Measurements from ENCODE around the gene MAPK14.
"Not testable (repeated sequence)": the region's sequence is repeated elsewhere in the genome, so short reads cannot be mapped to it uniquely, and the experiment has no call there.

The MAPK14 gene

DNA sequence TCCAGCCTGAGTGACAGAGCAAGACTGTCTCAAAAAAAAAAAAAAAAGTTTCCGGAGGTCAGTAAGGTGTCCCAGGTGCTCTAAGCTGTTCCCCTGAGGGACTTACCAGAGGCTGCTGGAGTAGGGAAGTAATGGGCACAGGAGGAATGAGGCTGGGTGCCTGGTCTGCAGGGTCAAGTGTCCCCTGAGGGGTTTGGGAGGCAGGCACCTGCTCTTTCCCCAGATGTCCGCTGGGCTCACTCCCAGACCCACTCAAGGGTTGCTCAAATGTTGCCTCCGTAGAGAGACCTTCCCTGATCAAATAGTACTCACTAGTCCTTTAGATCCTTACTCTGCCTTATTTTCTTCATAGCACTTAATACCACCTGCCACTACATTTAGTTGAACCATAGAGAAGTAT, 97.3 kb downstream of the MAPK14 start:
- DNase-seq, result no peak

DNA sequence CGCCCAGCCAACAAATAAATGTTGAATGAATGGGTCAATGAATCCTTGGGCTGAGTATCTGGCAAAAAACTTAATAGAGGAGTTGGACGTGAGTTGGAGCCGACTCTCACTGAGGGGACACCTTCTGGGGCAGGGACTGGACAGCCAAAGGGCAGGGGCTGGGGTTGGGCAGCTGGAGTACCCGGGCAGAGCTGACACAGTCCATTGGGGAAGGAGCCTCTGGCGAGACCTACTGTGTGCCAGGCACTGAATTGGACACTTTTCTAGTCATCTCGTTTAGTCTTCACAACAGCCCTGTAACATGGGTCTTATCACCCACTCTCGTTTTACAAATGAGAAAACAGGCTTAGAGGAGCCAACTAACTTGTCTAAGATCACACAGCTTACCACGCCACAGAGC, 98.0 kb downstream of the MAPK14 start:
- no peak for DNase-seq

DNA sequence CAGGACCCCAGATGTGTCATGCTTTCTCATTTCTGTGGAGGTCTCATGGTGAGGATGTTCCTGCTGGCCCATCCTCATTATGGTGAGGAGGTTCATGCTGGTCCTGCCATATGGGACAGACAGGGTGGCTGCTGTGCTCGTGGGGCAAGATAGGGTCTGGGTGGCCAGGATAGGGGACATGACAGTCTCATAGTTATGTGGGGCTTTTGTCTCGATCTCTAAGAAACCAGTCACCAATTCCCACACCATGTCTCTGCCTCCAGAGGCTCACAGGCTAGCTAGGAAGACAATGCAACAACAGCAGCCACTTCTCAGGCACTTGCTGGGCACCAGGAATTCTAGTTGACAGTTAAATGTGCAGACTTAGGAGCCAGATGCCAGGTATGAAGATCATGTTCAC, 98.5 kb downstream of the MAPK14 start:
- DNase-seq, result no peak

DNA sequence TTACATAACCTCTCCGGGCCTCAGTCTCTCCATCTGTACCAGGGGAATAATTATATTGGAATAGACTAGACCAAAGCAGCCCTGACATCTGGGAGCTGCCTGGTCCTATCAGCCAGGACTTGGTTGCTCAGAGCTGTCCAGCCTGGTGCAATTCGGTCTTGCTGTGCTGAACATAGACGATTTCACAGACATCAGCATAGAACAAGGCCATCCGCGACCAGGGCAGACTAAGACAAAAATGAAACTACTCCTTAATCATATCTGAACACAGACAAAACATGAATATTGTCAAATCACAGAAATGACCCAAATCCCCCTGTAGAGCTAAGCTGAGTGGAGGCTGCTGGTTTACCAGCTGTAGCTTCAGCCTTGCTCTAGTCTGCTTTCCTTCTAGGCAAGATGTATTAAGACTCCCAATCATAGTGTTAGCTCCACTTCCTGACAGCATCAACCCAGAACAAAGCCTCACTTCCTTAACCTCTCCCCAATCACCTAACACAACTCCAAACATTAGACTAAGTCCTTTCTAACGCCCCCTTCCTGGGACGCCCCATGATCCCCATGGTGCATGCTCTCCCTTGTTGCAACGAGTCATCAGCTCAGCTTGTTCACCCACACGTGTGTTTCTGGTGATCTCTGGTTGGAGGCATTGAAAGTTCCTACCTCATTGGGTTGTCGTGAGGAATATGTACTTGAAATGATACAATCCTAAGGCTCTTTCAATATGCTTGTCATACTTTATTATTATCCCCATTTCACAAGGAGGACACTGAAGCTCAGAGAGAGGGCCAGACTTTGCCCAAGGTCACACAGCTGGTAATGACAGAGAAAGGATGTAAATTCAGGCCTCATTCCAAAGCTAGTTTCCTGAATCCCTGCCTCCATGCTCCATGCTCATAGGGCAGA, 99.2 kb downstream of the MAPK14 start:
- DNase-seq, result no peak

DNA sequence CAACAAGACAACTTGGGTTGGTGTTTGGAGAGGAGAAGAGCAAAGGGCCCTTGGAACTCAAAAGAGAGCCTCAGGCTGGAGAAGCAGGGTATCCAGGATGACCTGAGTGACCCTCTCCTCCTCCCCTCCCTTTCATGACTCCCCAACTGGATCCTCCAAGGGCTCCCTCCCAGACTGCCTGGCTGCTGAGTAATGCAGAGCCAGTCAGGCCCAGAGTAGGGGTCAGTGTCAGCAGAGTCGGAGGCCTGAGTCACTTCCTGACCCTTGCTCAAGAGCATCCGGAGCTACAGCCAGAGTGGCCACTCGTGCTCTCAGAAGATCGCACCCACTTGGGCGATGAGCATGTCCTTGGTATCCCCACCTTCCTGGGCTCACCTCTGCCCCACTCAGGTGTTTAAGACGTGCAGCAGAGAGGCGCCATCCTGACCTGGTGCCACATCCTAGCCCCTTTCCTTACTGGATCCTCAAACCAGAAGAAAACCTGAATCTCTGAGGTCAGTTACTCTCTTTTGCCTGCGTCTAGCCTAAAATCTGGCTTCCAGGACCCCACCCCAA, 99.9 kb downstream of the MAPK14 start:
- no peak for DNase-seq

DNA sequence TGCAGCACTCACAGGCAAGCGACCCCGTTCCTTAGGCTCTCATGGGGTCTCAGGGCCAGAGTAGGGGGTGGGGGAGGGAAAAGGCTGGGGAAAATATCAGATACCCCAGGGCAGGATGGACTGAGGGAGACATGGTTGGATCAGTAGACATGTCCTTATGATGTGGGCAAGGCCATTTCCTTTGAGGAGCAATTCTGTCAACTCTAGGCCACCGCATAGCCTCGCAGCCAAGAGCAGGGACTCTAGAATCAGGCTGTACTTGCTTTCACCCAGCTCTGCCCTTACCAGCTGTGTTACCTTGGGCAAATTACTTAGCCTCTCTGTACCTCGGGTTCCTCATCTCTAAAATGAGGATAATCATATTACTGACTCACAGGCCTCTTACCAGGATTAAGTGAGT, 100.5 kb downstream of the MAPK14 start:
- DNase-seq, result no peak

DNA sequence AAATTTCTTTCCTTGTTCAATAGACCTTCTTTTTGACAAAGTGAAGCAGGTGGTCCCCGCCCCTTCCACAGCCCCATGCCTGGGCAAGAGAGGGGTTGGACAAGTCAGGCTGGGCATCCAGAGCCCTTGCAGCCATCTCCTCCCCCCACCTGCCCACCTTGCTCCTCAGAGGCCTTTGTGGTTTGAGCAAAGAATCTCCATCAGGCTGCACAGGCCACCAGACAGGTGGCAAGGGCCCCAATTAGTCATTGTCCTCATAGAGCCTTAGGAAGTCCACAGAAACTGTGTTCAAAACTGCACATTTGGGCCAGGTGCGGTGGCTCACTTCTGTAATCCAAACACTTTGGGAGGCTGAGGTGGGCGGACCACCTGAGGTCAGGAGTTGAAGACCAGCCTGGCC, 101.2 kb downstream of the MAPK14 start:
- no peak for DNase-seq

DNA sequence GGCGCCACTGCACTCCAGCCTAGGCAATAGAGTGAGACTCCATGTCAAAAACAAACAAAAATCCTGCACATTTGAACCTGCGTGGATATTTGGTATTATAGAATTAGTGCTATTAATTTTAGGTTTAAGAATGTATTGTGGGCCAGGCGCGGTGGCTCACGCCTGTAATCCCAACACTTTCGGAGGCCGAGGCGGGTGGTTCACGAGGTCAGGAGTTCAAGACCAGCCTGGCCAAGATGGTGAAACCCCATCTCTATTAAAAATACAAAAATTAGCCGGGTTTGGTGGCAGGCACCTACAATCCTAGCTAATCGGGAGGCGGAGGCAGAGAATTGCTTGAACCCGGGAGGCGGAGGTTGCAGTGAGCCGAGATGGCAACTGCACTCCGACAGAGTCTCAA, 101.7 kb downstream of the MAPK14 start:
- not testable (repeated sequence) for DNase-seq

DNA sequence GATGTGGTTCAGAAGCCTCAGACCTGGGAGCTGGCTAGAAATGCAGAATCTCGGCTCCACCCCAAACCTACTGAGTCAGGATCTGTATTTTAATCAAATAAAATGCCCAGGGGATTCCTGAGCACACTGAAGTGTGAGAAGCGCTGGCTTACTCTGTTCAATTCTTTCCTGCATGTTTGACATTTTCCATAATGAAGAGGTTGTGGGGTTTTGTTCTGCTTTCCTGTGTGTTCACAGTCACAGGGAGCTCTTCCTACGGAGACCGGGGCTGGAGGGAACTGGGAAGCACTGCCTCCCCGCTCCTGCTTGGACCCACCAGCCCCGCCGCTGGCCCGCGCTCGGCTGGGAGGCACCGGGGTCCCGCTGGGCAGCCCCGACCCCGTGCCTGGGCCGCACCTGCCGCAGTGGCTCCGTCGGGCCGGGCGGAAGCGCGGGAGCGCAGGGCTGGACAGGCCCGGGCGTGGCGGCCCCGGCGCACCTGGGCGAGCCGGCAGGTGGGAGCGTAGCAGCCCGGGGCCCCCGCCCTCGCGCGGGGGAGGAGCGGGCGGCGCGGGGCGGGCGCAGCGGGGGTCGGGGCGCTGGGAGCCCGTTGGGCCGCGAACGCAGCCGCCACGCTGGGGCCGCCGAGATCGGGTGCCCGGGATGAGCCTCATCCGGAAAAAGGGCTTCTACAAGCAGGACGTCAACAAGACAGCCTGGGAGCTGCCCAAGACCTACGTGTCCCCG, 102.5 kb downstream of the MAPK14 start, which contains the start of gene MAPK13:
Gene MAPK13 (plus strand): TSS at position 573 of the 726 bp plus-strand sequence. CDS start 70 bp downstream, at position 643.
- peak; percentile 80 for DNase-seq

DNA sequence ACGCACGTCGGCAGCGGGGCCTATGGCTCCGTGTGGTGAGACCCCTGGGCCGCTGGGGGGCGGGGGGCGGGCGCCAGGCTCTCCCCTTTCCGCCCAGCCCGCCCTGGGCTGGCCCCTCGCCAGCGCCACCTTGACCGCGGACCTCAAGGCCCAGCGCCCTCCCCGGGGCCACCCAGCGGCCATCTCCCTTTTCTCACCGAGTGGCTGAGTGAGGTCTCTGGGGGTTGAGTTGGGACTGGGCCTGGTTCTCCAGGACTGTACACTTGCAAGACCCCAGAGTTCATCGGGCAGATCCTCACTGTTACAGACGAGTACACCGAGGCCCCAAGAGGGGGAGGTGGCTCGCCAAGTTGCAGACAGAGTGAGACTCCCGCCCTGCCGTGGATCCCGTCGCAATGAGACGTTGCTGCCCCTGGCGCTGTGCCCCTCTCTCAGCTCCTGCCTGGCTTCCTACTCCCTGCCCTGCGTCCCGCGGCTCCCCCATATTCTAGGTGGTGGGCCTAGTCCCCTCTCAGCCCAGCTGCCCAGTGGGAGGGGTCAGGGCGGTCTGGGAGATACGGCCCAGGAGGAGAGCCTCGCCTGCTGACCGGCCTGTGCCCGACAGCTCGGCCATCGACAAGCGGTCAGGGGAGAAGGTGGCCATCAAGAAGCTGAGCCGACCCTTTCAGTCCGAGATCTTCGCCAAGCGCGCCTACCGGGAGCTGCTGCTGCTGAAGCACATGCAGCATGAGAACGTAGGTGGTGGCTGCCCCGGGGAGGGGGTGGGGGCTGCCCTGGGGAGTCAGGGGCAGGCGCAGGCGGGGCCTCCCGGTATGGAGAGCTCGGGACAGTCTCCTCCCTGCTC, 103.3 kb downstream of the MAPK14 start:
- peak; percentile 84 for DNase-seq

DNA sequence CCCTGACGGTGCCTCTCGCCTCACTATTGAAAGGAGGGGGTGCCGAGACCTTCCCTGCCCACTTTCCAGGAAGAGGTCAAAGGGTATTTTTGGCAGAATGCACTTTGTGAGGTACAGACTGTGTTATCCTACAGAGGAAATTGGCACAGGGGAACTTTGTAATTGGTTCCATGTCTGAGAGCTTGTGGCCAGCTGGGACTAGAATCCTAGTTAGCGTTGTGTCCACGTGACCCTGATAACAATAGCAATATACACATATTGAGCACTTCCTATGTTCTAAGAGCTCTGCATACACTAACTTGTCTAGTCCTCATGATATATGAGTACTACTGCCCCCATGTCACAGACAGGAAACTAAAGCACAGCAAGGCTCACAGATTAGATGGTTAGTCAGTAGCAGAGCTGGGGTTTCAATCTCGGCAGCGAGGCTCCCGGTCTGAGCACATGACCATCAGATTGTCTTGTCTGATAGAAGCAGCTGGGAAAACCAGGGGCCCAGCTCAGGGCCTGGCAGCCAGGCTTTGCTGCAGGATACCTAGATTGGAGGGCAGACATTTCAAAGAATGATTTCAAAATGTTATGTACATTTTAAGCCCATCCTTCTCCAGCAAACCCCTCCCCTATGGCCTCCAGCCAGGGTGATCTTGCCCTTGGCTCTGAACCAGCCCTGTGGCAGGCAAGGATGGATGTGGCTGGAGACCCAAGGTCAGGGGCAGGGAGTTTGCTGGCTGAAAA, 104.1 kb downstream of the MAPK14 start:
- DNase-seq, result peak; percentile 89

DNA sequence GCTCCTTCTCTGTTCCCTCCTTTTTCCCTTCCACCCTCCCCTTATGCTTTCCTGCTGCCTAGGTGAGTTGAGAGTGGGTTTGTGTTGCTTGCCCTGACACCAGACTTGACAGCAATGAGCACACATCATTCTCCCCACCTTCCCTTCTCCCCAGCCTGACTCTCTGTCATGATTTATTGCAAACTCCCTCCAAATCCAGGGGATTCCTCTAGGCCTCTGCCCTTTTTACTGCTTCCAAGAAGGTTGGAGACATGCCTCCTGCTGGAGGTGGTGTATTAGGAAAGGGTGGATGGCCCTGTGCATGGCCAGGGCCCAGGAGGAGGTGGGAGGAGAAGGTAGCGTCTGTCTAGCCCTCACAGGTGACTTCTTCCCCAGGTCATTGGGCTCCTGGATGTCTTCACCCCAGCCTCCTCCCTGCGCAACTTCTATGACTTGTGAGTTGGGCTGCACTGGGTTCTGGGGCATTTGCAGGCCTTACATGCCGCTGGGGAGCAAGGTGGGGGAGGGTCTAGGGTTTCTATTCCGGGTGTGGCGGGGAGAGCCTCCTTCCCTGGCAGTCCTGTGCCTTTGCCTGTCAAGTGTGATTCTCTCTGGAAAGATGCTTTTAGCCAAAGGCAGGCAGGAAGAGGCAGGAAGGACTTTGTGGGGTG, 104.8 kb downstream of the MAPK14 start:
- DNase-seq, result no peak

DNA sequence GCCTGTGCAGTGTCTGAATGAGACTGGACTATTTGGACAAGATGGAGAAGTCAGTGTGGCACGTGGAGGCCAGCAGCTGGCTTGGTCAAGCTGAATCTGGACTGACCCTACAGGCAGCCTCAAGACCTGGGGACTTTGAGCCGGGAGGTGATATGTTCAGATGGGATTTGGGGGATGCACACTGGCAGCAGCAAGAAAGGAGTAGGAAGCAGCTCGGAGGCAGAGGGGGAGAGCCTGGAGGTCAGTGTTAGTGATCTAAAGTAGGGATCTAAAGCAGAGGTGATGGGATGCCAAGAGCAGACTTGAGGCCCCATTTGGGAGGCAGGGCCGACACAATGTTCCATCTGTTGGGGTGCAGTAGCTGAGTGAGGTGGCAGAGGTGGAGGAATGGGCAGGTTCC, 105.5 kb downstream of the MAPK14 start:
- DNase-seq, result no peak

DNA sequence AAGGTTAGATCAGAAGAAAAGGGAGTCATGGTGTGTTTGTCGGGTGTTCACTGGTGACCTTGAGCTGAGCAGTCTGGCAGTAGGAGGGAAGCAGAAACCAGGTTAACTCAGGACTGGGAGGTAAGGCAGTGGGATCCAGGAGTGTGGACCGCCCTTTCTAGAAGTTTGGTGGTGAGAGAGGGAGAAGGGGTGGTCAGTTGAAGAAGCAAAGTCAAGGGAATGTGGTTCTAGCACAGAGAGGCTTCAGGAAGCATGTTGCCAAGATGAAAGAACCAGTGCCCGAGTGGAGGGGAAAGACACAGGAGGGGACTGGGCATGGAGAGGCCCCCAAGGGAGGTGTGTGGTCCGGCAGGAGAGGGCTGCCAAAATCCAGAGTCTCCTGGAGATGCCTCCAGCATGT, 106.3 kb downstream of the MAPK14 start:
- no peak for DNase-seq

DNA sequence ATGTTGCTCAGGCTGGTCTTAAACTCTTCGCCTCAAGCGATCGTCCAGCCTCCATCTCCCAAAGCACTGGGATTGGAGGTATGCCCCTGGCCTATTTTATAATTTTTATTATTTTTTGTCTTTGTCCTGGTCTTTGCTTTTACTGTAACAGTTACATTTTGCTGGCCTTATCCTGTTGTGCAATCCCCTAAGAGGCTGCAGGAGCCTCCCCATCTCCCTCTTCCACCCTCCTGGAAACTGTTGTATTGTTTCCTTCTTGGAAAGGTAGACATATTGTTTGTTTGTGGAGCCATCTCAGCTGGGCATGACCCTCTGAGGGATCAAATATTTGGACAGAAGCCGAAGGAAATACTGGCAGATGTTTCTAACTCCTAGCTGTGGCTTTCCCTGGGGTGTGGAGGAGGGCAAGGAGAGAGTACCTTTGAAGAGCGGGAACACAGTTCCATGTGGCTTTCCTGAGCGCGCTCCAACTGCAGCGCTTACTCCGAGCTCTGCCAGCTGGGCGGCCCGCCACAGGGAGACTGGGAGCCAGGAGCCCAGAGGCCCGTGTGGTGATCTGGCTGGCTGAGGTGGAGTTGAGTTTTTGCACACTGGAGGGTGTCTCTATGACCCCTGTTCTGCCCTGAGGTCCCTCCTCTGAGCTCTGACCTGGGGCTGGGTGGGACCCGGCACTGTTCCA, 107.6 kb downstream of the MAPK14 start:
- no peak for DNase-seq

DNA sequence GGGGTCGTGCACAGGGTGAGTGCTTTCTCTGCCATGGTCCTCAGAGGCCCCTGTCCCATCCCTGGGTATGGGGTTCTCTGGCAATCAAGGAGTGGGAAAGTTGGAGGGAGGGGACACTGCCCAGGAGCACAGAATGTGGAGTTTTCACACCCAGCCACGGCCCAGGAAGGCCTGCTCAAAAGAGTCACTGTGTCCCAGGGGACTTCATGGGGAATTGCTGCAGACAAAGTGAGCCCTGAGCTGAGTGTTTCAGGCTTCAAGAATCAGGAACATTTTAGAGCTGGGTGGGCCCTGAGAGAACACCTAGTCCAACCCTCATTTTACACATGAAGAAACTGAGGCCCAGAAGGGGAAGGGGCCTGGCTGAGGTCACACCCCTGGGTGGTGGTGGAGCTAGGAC, 108.4 kb downstream of the MAPK14 start:
- DNase-seq, result no peak

DNA sequence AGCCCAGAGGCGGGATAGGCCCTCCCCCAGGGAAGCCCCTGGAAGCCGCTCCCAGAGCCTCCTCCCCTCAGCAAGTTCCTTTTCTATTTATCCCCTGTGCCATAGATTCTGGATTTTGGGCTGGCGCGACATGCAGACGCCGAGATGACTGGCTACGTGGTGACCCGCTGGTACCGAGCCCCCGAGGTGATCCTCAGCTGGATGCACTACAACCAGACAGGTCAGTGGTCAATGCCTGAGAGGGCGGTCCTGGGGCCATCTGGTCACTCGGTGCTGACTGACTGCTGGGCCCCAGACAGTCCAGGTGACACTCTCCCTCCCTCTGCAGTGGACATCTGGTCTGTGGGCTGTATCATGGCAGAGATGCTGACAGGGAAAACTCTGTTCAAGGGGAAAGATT, 108.9 kb downstream of the MAPK14 start:
- DNase-seq, result no peak

DNA sequence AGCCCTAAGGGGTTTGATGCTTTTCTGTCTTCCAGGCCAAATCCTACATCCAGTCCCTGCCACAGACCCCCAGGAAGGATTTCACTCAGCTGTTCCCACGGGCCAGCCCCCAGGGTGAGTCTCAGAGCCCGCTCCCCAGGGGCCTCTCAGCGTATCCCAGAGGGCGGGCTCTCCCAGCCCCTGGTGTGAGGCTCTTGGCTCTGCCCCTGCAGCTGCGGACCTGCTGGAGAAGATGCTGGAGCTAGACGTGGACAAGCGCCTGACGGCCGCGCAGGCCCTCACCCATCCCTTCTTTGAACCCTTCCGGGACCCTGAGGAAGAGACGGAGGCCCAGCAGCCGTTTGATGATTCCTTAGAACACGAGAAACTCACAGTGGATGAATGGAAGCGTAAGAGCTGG, 111.1 kb downstream of the MAPK14 start:
- DNase-seq, result no peak

DNA sequence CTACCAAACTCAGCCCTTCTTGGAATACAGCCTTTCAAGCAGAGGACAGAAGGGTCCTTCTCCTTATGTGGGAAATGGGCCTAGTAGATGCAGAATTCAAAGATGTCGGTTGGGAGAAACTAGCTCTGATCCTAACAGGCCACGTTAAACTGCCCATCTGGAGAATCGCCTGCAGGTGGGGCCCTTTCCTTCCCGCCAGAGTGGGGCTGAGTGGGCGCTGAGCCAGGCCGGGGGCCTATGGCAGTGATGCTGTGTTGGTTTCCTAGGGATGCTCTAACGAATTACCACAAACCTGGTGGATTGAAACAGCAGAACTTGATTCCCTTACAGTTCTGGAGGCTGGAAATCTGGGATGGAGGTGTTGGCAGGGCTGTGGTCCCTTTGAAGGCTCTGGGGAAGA, 111.8 kb downstream of the MAPK14 start:
- peak; percentile 6 for DNase-seq

DNA sequence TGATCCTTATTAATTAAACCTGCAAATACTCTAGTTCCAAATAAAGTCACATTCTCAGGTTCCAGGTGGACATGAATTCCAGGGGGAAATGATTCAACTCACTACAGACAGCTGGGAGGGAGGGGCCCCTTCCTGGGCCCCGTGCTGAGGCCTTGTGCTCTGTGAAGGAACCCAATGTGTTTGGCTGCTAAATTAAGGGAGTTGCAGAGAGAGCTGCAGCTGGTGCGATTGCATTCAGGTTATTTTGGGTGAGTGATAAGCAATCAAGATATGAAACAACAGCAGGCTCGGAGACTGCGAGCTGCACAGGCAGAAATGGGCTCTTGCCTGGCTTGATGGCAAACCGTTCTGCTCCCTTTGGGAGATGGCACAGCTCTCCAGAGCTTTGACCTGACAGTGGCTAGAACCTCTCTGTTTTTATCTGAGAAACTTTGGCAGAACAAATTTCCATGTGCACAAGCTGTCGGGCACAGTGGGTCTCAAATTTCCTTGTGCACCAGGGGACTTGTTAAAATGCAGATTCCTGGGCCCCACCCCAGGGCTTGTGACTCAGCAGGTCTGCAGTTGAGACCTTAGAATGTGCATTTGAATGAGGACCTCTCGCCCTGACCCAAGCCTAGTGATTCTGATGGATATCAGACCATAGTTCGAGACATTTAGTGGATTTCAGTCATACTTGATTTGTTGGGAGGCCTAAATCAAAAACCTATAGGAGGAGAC, 112.5 kb downstream of the MAPK14 start:
- DNase-seq, result no peak
